K562 (cell line): ENCODE data around the gene TRAK1. TPM values are rescaled to one million over a fixed set of nuclear protein-coding genes. Genes with fewer than 3 reads are reported as not detected.

Source experiments
- ATAC-seq: fragments of 200-7000 bp; cut with Tn5 transposase; 3 replicates; pipeline ENCODE4 v1.9.1; 2020; ENCODE audit warnings: moderate library complexity
- BruUV-seq: library from RNA; stranded (reverse); fragments of 400-500 nt; replicated peaks from 2 replicates; lab custom pipeline; 2021; lab: Mats Ljungman, UMichigan
- CTCF ChIA-PET: fragments of 300-600 bp; formaldehyde crosslinking; extraction: SDS; loops from one replicate; lab custom pipeline; 2021; ENCODE audit warnings: low intra/inter-chr PET ratio; lab: Yijun Ruan, JAX
- POLR2A ChIA-PET: fragments of 300-600, 350-650 bp; sonication (Branson Sonifier 250); formaldehyde crosslinking; extraction: SDS; loops from one replicate; lab custom pipeline; 2021; ENCODE audit warnings: antibody characterized with exemption, inconsistent platforms; lab: Yijun Ruan, JAX
- DNase-seq, 4 experiments: peaks; one replicate each; pipeline versions ENCODE4 v3.0.0 to v3.0.0-alpha.2; 2011 to 2018; ENCODE audit warnings: low spot score in 3 of 4, mixed read lengths in 3 of 4; ENCODE audit errors: extremely low read depth in 1 of 4
- FAIRE-seq: peaks from 2 replicates; lab custom pipeline; 2011; peaks lifted over from hg19 to GRCh38; lab: Jason Lieb, UNC
- H2AFZ ChIP-seq: 2 replicates; pipeline ENCODE4 v1.6.0; 2011; ENCODE audit warnings: low read depth, low read length, control low read depth, inconsistent platforms
- H3K27ac ChIP-seq: fragments of 200-600 bp; 3 replicates; pipeline ENCODE4 v1.8.0; 2011; ENCODE audit warnings: low read depth, mild to moderate bottlenecking, control low read depth, inconsistent platforms, low read length, moderate library complexity, mixed read lengths; ENCODE audit errors: extremely low read depth
- H3K27me3 ChIP-seq, 2 experiments: fragments of 300-600 bp in 1 of 2; 2 replicates in 1 of 2; 3 replicates in 1 of 2; pipeline versions ENCODE4 v1.6.0 to v1.8.0; 2011; ENCODE audit warnings: inconsistent platforms in 2 of 2, low read length in 2 of 2, mild to moderate bottlenecking in 1 of 2, mixed read lengths in 1 of 2, moderate library complexity in 1 of 2; ENCODE audit not compliant: control insufficient read depth in 2 of 2, insufficient read depth in 2 of 2
- H3K36me3 ChIP-seq: fragments of 300-600 bp; 3 replicates; pipeline ENCODE4 v1.8.0; 2011; ENCODE audit warnings: mild to moderate bottlenecking, low read length, inconsistent platforms; ENCODE audit not compliant: control insufficient read depth, insufficient read depth
- H3K4me1 ChIP-seq, 2 experiments: fragments of 200-600 bp in 1 of 2; replicated peaks in 1 of 2; 2 replicates in 1 of 2; 3 replicates in 1 of 2; pipeline versions ENCODE4 v1.5.1 to v1.8.0; 2011; ENCODE audit warnings: inconsistent platforms in 2 of 2, low read length in 2 of 2, mild to moderate bottlenecking in 1 of 2, mixed read lengths in 1 of 2, moderate library complexity in 1 of 2; ENCODE audit not compliant: control insufficient read depth in 2 of 2, insufficient read depth in 2 of 2
- H3K4me2 ChIP-seq: 2 replicates; pipeline ENCODE4 v1.6.1; 2011; ENCODE audit warnings: low read length, control low read depth, inconsistent platforms, mixed read lengths; ENCODE audit not compliant: insufficient read depth
- H3K4me3 ChIP-seq: fragments of 200-600 bp; sonication (generic), shearing (Covaris generic); 2 replicates; pipeline ENCODE4 v1.5.1; 2016; ENCODE audit warnings: control low read depth, inconsistent platforms
- H3K79me2 ChIP-seq: fragments of 200-600 bp; 3 replicates; pipeline ENCODE4 v1.8.0; 2011; ENCODE audit warnings: low read length, inconsistent platforms; ENCODE audit not compliant: control insufficient read depth, insufficient read depth
- H3K9ac ChIP-seq, 2 experiments: 2 replicates each; pipeline versions ENCODE4 v1.6.0 to v1.6.1; 2011; ENCODE audit warnings: low read depth in 2 of 2, low read length in 2 of 2, control low read depth in 1 of 2, inconsistent platforms in 1 of 2, mild to moderate bottlenecking in 1 of 2, mixed read lengths in 1 of 2; ENCODE audit not compliant: insufficient read depth in 1 of 2
- H3K9me1 ChIP-seq: one replicate; pipeline ENCODE4 v1.6.0; 2011; ENCODE audit warnings: inconsistent platforms, mild to moderate bottlenecking, low read length, moderate library complexity; ENCODE audit not compliant: control insufficient read depth, insufficient read depth
- H3K9me3 ChIP-seq: replicated peaks from 2 replicates; pipeline ENCODE4 v1.5.1; 2011; ENCODE audit warnings: low read depth, low read length, inconsistent platforms; ENCODE audit not compliant: control insufficient read depth, insufficient read depth
- H4K20me1 ChIP-seq: replicated peaks from 2 replicates; pipeline ENCODE4 v1.6.1; 2011; ENCODE audit warnings: low read length, inconsistent platforms, mixed read lengths; ENCODE audit not compliant: control insufficient read depth, insufficient read depth
- ARID4B ChIP-seq: sonication (generic); formaldehyde crosslinking; IDR thresholded peaks from 2 replicates; pipeline ENCODE4 v1.8.0; 2022; ENCODE audit warnings: mild to moderate bottlenecking, missing genetic modification reagents
- CGGBP1 ChIP-seq: fragments of 250-450 bp; sonication (Bioruptor Pico); IDR thresholded peaks from 2 replicates; pipeline ENCODE4 v1.9.0; 2021; ENCODE audit warnings: mild to moderate bottlenecking
- EP300 ChIP-seq: IDR thresholded peaks from 2 replicates; pipeline ENCODE4 v1.6.1; 2012; ENCODE audit warnings: low read length, improper control_type of control experiment
- NFXL1 ChIP-seq: fragments of 450-650 bp; formaldehyde crosslinking; IDR thresholded peaks from 2 replicates; pipeline ENCODE4 v1.4.0; 2021; ENCODE audit warnings: mild to moderate bottlenecking
- ZNF143 ChIP-seq: sonication (generic); formaldehyde crosslinking; IDR thresholded peaks from 2 replicates; pipeline ENCODE4 v1.9.0; 2022; ENCODE audit warnings: mild to moderate bottlenecking, missing genetic modification reagents
- ZNF41 ChIP-seq: fragments of 250-450 bp; sonication (Bioruptor Pico); conservative IDR thresholded peaks from 2 replicates; pipeline ENCODE4 v1.4.0; 2020; ENCODE audit warnings: mild to moderate bottlenecking
- ZNF77 ChIP-seq: fragments of 250-450 bp; sonication (Bioruptor Pico); IDR thresholded peaks from 2 replicates; pipeline ENCODE4 v1.5.0; 2020
- WGBS: fragments of 100-300 bp; shearing (Covaris generic); methylation state at CpG from one replicate; pipeline ENCODE4 v1.1.6; 2016; ENCODE audit warnings: low coverage, mixed read lengths; ENCODE audit not compliant: insufficient coverage; ENCODE audit errors: missing lambda C conversion rate; 5-methylcytosine and 5-hydroxymethylcytosine counted together
- in situ Hi-C: fragments of 300-500 bp; cut with MboI; formaldehyde crosslinking; loops from 4 replicates; pipeline ENCODE4 v1.15.0; 2018; ENCODE audit warnings: inconsistent platforms, mixed read lengths
- intact Hi-C: fragments of 100-400 bp; cut with micrococcal nuclease; formaldehyde crosslinking; loops from 2 replicates; pipeline ENCODE4 v1.14.2; 2022
- polyA plus RNA-seq, 8 experiments: library from polyadenylated mRNA; depleted of rRNA in 4 of 8; stranded (reverse) in 5 of 8; unstranded in 3 of 8; fragments of >200 nt; fragmentation: Nextera tagmentation in 2 of 8; fragmentation: Illumina TruSeq in 1 of 8; extraction: Ambion mirVana in 2 of 8; extraction: Trizol in 1 of 8; gene quantifications; 2 replicates each; pipeline versions ENCODE4 v1.2.1 to v1.2.3, GENCODE V29; 2011 to 2014; ENCODE audit warnings: inconsistent platforms in 1 of 8, missing spikeins in 1 of 8
- total RNA-seq, 7 experiments: library from RNA; depleted of rRNA in 6 of 7; stranded (reverse); fragments of >200 nt in 6 of 7; fragmentation: Illumina TruSeq in 2 of 7; extraction: Trizol in 2 of 7; gene quantifications; 2 replicates each; pipeline versions ENCODE4 v1.2.1 to v1.2.3, GENCODE V29; 2011 to 2021; ENCODE audit warnings: low replicate concordance in 1 of 7
- TF ChIP-seq, protein P1 (sequence below), 2 experiments: fragments of 450-650 bp in 1 of 2; sonication (generic) in 1 of 2; formaldehyde crosslinking in 1 of 2; IDR thresholded peaks in 1 of 2; conservative IDR thresholded peaks in 1 of 2; 2 replicates each; pipeline versions ENCODE4 v1.6.1 to v1.8.1; 2016 to 2023; ENCODE audit warnings: mild to moderate bottlenecking in 2 of 2, moderate library complexity in 2 of 2, inconsistent platforms in 1 of 2, missing genetic modification reagents in 1 of 2

The TRAK1 gene
- total and polyA plus RNA-seq, 9 of the 15 experiments (the other 6 are each of a cell fraction or from before 2014, with no cell fraction given), result 5.3 to 28.5 (median 17.5) TPM

GRCh38 chr3:42270561-42270960 is 179.4 kb downstream of the TRAK1 start:
- FAIRE-seq (no peak), ATAC-seq (no peak), DNase-seq (no peak)
- CTCF ChIA-PET, result no interaction called here
- Histone ChIP-seq H3K36me3 (no peaks in the 10 kb centered on the region), H2AFZ (no peak overlapping the region), H3K4me1 (peaks cover 0 to 3% of the 10 kb centered on the region in 2 experiments; a peak in 1 of 5 replicates), H3K79me2 (no peaks in the 10 kb centered on the region), H3K9ac (no peak overlapping the region), H3K27me3 (peaks cover 26 to 31% of the 10 kb centered on the region in 2 experiments), H3K4me3 (no peak overlapping the region), H3K9me3 (no peaks in the 10 kb centered on the region), H3K9me1 (no peaks in the 10 kb centered on the region), H3K27ac (no peak overlapping the region), H3K4me2 (no peak overlapping the region), H4K20me1 (0 out of 2 replicates have a peak, but pooled peaks cover 6% of the 10 kb centered on the region)
- TF ChIP-seq NFXL1 (CRISPR knock-in tag) (no peak), ZNF143 (CRISPR knock-in tag) (no peak), ZNF77 (CRISPR knock-in tag) (no peak), ARID4B (no peak), EP300 (no peak), CGGBP1 (CRISPR knock-in tag) (no peak), ZNF41 (CRISPR knock-in tag) (no peak)
- TF ChIP-seq, protein P1, sequence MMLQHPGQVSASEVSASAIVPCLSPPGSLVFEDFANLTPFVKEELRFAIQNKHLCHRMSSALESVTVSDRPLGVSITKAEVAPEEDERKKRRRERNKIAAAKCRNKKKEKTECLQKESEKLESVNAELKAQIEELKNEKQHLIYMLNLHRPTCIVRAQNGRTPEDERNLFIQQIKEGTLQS (IDR thresholded peaks at IDR 0.05), result no peak
- TF ChIP-seq, protein P1 (CRISPR knock-in tag; conservative IDR thresholded peaks at IDR 0.05), result no peak
- 0% methylated on average over 1 of the region's 1 CpG for WGBS
- in situ Hi-C loops, result no loop called here
- POLR2A ChIA-PET, result no interaction called here
- no TSS peak for BruUV-seq
- intact Hi-C loops, result no loop called here
